ENCODE data around the gene MEF2D.

MEF2D gene

GRCh38 chr1:156470473-156470872 is 30.1 kb downstream of the MEF2D start:
- DNase-seq (ENCODE audit: low read depth in 2 of 2), result no peak

GRCh38 chr1:156468693-156469345 is 31.8 kb downstream of the MEF2D start:
- DNase-seq (ENCODE audit: low read depth in 2 of 2), result no peak

GRCh38 chr1:156467906-156468305 is 32.7 kb downstream of the MEF2D start:
- DNase-seq (ENCODE audit: low read depth in 2 of 2), result no peak

- DNase-seq (ENCODE audit: low read depth in 2 of 2), result no peak
Observed at GRCh38 chr1:156467385-156467784, 33.2 kb downstream of the MEF2D start.

- no peak for DNase-seq (ENCODE audit: low read depth in 2 of 2)
Observed at GRCh38 chr1:156465747-156466365, 34.7 kb downstream of the MEF2D start.

GRCh38 chr1:156464825-156465452 is 35.6 kb downstream of the MEF2D start:
- DNase-seq (ENCODE audit: low read depth in 2 of 2), result no peak

GRCh38 chr1:156464335-156464734 is 36.2 kb downstream of the MEF2D start:
- DNase-seq (ENCODE audit: low read depth in 2 of 2), result no peak

GRCh38 chr1:156463874-156464273 is 36.7 kb downstream of the MEF2D start:
- DNase-seq (ENCODE audit: low read depth in 2 of 2), result no peak

- DNase-seq (ENCODE audit: low read depth in 2 of 2), result no peak
Observed at GRCh38 chr1:156462954-156463795, 37.4 kb downstream of the MEF2D start.

- DNase-seq (ENCODE audit: low read depth in 2 of 2), result no peak
Observed at GRCh38 chr1:156461781-156462647, 38.6 kb downstream of the MEF2D start.

- no peak for DNase-seq (ENCODE audit: low read depth in 2 of 2)
Observed at GRCh38 chr1:156461109-156461508, 39.5 kb downstream of the MEF2D start.

GRCh38 chr1:156460525-156460924 is 40.0 kb downstream of the MEF2D start:
- no peak for DNase-seq (ENCODE audit: low read depth in 2 of 2)

GRCh38 chr1:156458181-156458503 is 42.4 kb downstream of the MEF2D start:
- DNase-seq (ENCODE audit: low read depth in 2 of 2), result no peak

GRCh38 chr1:156456625-156457465 is 43.7 kb downstream of the MEF2D start:
- DNase-seq (ENCODE audit: low read depth in 2 of 2), result peak; percentile 92 to 93

GRCh38 chr1:156455362-156455761 is 45.2 kb downstream of the MEF2D start:
- no peak for DNase-seq (ENCODE audit: low read depth in 2 of 2)

GRCh38 chr1:156452907-156453306 is 47.7 kb downstream of the MEF2D start:
- DNase-seq (ENCODE audit: low read depth in 2 of 2), result no peak

GRCh38 chr1:156451505-156452160 is 48.9 kb downstream of the MEF2D start:
- no peak for DNase-seq (ENCODE audit: low read depth in 2 of 2)

GRCh38 chr1:156448134-156448967 is 52.2 kb downstream of the MEF2D start:
- no peak for DNase-seq (ENCODE audit: low read depth in 2 of 2)

GRCh38 chr1:156445789-156446263 is 54.7 kb downstream of the MEF2D start:
- peak; percentile 34 to 50 for DNase-seq (ENCODE audit: low read depth in 2 of 2)
